ENCODE measurements around the gene AKAP5.

- TF ChIP-seq CTCF (IDR thresholded peaks at IDR 0.05; ENCODE audit: low read length) (no peak), EZH2 (IDR thresholded peaks at IDR 0.05; ENCODE audit: borderline replicate concordance, low read length) (no peak)
Observed at GRCh38 chr14:64493455-64493854, 28.2 kb downstream of the AKAP5 start.

Data from OCI-LY1 (cell line).